OCI-LY3 (cell line): ENCODE data around the gene PTPRN2.

ENCODE experiments used
- EZH2phosphoT487 ChIP-seq: fragments of 200-600 bp; shearing (Covaris generic); IDR thresholded peaks from 2 replicates; pipeline ENCODE4 v1.6.1; 2018; ENCODE audit warnings: antibody characterized with exemption, mixed run types, low read depth
- TF ChIP-seq, protein P1 (sequence below): fragments of 200-600, 300-600 bp; sonication (generic); IDR thresholded peaks from 2 replicates; pipeline ENCODE4 v1.5.1; 2014; ENCODE audit warnings: antibody characterized with exemption, low read length, low read depth

- TF ChIP-seq, protein P1, sequence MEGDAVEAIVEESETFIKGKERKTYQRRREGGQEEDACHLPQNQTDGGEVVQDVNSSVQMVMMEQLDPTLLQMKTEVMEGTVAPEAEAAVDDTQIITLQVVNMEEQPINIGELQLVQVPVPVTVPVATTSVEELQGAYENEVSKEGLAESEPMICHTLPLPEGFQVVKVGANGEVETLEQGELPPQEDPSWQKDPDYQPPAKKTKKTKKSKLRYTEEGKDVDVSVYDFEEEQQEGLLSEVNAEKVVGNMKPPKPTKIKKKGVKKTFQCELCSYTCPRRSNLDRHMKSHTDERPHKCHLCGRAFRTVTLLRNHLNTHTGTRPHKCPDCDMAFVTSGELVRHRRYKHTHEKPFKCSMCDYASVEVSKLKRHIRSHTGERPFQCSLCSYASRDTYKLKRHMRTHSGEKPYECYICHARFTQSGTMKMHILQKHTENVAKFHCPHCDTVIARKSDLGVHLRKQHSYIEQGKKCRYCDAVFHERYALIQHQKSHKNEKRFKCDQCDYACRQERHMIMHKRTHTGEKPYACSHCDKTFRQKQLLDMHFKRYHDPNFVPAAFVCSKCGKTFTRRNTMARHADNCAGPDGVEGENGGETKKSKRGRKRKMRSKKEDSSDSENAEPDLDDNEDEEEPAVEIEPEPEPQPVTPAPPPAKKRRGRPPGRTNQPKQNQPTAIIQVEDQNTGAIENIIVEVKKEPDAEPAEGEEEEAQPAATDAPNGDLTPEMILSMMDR, result no peak
- no peak for TF ChIP-seq EZH2phosphoT487
Observed at GRCh38 chr7:157502701-157503111, 1084.9 kb downstream of the PTPRN2 start.
